OCI-LY7 (cell line): ENCODE measurements around the gene TLR6.

Experiments used
- CTCF ChIP-seq: fragments of 200-600 bp; sonication (generic); conservative IDR thresholded peaks from 2 replicates; pipeline ENCODE4 v1.5.1; 2014; ENCODE audit warnings: mild to moderate bottlenecking, antibody characterized with exemption, low read length, moderate library complexity, mixed read lengths
- EZH2phosphoT487 ChIP-seq: fragments of 200-600 bp; sonication (generic); IDR thresholded peaks from 2 replicates; pipeline ENCODE4 v1.6.1; 2018; ENCODE audit warnings: low read depth, borderline replicate concordance, mild to moderate bottlenecking, mixed run types, antibody characterized with exemption, low read length, moderate library complexity, mixed read lengths

- TF ChIP-seq CTCF (no peak), EZH2phosphoT487 (no peak)
These were observed 34.9 kb downstream of the TLR6 start for GRCh38 chr4:38821739-38822138.
